GM12801 (cell line): ENCODE results near the gene EXT2.

Experiments used
- TF ChIP-seq, protein P1 (sequence below): IDR thresholded peaks from one replicate; pipeline ENCODE4 v1.5.1; 2011; ENCODE audit warnings: control low read depth; ENCODE audit not compliant: insufficient read length; ENCODE audit errors: extremely low read depth

EXT2 gene

DNA sequence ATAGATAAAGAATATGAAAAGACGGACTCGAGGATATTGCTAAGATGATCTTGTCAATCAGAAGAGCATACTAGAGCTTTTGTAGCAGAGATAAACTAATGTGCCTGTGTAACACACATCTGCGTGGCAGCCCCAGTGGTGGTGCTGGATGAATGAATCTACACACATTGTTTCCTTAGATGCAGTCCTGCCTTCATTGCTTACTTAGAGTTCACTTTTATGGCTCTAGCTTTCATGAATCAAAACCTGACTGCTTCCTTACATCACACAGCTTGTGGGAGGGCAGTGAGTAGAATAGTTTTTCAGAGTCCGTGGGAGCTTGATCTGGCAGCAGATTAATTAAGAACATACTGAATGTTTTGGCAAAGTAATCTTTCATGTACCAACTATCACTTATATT, 83.7 kb downstream of the EXT2 start:
- TF ChIP-seq, protein P1, sequence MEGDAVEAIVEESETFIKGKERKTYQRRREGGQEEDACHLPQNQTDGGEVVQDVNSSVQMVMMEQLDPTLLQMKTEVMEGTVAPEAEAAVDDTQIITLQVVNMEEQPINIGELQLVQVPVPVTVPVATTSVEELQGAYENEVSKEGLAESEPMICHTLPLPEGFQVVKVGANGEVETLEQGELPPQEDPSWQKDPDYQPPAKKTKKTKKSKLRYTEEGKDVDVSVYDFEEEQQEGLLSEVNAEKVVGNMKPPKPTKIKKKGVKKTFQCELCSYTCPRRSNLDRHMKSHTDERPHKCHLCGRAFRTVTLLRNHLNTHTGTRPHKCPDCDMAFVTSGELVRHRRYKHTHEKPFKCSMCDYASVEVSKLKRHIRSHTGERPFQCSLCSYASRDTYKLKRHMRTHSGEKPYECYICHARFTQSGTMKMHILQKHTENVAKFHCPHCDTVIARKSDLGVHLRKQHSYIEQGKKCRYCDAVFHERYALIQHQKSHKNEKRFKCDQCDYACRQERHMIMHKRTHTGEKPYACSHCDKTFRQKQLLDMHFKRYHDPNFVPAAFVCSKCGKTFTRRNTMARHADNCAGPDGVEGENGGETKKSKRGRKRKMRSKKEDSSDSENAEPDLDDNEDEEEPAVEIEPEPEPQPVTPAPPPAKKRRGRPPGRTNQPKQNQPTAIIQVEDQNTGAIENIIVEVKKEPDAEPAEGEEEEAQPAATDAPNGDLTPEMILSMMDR, result no peak

DNA sequence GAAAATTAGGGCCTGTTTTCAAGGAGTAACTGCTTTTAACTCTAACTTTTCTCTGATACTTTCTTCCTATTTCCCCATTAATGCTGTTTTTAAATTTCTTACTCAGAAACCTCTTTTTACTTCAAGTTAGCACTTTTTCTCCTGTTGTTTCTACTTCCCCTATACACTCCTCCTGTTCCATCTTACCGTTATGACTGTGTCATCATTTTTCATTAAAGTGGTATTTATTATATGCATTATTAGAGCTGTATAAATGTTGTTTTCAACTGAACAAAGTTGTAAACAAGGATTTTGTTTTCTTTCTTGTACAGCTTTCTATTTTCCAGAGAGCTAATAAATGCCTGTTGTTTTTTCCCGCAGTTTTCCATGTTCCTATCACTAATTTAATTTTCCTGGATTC, 84.6 kb downstream of the EXT2 start:
- TF ChIP-seq, protein P1, result no peak

DNA sequence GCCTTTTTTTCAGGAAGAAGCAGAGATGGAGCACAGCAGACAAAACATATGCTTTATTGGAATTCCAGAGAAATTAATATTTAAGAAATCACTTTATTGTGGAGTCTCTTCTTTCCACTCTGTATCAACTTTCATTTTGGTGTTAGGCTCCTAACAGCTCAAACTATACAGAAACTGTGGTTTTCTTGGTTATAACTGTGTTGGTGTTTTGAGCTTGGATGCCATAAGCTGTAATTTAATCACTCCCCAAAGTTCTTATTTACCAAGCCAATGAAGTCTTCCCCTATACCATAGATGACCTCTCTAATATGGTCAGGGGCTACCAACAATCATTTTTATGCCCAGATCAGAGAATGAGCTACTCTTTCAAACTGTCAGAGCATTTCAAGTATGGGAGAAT, 90.0 kb downstream of the EXT2 start:
- TF ChIP-seq, protein P1, result no peak

DNA sequence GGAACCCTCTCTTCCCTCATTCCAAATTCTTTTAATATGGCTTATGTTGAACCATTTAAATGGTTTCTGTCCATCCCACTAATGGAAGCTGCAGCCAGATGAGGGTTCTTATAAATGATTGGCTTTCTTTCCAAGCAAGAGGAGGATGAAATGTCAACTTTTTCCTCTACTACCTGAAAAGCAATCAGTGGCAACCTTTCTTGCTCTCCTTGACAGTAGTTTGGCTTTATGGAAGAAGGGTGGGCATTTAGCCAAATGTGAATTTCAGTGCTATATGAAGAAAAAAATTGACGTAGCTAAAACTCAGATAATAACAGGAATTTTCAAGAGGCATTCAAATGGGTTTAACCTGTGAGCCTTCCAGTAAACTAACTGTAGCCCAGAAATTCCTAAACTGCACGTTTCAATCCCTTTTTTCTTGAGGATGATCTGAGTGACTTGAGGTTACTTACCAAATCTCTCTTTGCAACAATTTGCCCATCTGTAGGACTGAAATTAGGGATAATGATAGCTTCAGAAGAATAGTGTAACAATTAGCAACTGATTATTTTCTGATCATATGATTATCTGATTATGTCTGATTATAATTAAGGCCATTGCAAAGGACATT, 90.9 kb downstream of the EXT2 start:
- TF ChIP-seq, protein P1, result no peak

DNA sequence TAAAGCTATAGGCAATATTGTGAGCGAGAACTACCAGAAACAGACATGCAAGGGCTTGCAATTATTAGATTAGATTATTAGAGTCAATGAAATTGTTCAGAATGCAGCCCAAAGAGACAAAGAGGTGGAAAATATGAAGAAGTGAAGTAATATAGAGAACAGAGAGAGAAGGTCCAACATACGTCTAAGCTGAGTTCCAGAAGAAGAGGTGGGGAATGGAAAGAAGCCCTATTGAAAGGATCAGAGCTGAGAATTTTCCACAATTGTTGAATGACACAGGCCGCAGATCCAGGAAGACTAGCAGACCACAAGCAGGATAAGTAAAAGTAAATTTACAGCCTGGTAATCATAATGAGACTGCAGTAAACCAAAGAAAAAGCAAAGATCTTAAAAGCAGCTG, 93.2 kb downstream of the EXT2 start:
- TF ChIP-seq, protein P1, result no peak

DNA sequence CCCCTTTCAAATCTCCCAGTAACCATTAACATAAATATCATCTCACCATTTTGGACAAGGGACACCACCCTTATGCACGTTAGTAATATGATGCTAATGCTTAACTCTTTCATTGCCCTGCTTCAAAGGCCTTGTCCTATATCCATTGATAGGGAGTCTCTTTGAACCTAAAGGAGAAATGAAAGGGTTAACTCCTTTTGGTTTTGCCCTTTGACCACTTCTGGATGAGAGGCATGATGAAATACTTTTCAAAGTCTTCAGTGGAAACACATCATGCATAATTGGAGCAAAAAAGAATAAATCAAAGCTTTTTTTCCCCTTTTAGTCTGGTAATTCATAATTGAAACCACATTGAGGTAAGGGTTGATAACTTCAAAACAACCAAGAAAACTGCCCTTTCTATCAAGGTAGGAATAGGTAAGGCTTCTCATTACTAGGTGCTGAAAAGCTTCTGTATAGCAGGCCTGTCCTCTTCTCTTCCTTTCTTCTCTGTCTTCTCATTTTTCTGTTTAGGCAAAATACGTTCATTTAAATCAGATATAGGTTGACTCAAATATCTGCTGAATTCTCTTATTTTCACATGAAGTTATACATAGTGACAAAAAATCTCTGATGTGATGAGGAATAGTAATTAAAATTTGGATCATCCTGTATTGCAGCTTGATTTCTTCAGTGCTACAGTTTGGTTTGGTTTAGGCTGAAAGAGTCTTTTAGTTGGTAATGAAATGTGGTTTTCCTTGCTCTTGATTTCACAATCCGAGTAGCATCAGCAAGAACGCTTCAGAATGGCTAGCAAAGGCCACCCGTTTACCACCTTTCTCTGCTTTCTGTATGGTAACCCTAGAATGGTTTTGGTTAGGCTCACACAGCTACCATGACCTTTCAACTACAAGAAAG, 94.8 kb downstream of the EXT2 start:
- TF ChIP-seq, protein P1, result no peak

DNA sequence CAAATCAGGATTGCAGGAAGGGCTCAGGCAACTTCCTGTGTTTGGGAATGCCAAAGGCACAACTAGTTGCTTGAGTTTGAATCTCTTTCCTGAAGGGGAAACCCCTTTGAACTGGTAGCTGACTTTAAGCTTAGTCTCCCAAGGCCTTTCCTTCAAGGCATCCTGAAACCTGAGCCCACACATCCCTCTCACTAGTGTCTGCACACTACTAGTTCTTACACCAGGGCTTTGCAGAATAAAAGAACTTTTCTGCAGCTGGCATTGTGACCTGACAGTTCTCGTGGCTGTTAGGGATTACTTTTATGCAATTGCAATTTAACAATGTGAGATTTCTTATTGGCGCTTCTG, 95.4 kb downstream of the EXT2 start:
- TF ChIP-seq, protein P1, result no peak
